GM21526 (cell line): ENCODE measurements around the gene MMP12.
"Not testable (repeated sequence)": the region's sequence is repeated elsewhere in the genome, so short reads cannot be mapped to it uniquely, and the experiment has no call there.

ENCODE experiments used
- ATAC-seq: cut with Tn5 transposase; IDR thresholded peaks from one replicate; pipeline ENCODE4 v1.9.1; 2021; ENCODE audit warnings: moderate library complexity; ENCODE audit not compliant: unreplicated experiment, low FRiP score

The MMP12 gene

DNA sequence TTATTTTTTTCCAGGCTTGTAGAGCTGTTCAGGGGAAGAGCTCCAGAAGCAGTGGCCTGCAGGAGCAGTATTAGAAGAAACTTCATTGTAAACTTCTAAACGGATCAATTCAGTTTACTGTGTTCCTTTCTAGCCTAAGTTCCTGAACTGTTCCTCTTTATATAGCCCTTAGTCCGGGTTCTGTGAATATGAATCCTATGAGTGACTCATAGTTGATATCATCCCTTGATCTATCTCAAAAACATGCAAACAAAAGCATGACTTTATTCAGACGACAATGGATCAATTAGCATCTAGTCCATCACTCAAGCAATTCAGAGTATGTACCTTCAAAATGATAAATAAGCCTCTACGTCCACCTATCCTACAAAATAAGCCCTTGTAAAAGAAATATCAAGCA is at the start of gene MMP12:
Gene MMP12, minus strand, starts transcription at position 131 of the 400 bp plus-strand sequence. Its CDS starts 45 bp downstream, at position 86.
- ATAC-seq: no peak

GRCh38 chr11:102921587-102922220 is 46.9 kb upstream of the MMP12 start:
- no peak for ATAC-seq

GRCh38 chr11:102920118-102920684 is 45.4 kb upstream of the MMP12 start:
- ATAC-seq: peak; percentile 79

GRCh38 chr11:102915044-102915375 is 40.2 kb upstream of the MMP12 start:
- no peak for ATAC-seq

- no peak for ATAC-seq
Observed at GRCh38 chr11:102914238-102915043, 39.7 kb upstream of the MMP12 start.

- no peak for ATAC-seq
Observed at GRCh38 chr11:102912482-102912830, 37.7 kb upstream of the MMP12 start.

GRCh38 chr11:102911758-102912481 is 37.1 kb upstream of the MMP12 start:
- ATAC-seq: no peak

GRCh38 chr11:102905848-102906247 is 31.1 kb upstream of the MMP12 start:
- not testable (repeated sequence) for ATAC-seq

DNA sequence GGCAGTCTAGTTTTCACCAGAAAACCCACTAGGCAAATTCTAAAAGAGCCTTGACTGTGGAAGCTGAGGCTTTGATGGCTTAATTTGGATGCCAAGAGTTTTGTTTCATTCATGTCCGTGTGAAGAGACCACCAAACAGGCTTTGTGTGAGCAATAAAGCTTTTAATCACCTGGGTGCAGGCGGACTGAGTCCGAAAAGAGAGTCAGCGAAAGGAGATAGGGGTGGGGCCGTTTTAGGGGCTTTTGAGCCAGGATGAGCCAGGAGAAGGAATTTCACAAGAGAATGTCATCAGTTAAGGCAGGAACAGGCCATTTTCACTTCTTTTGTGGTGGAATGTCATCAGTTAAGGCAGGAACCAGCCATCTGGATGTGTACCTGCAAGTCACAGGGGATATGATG is 29.1 kb upstream of the MMP12 start:
- not testable (repeated sequence) for ATAC-seq

- ATAC-seq: no peak
Observed at GRCh38 chr11:102900346-102900745, 25.6 kb upstream of the MMP12 start.

GRCh38 chr11:102891736-102892135 is 17.0 kb upstream of the MMP12 start:
- ATAC-seq: no peak

GRCh38 chr11:102886999-102887398 is 12.2 kb upstream of the MMP12 start:
- ATAC-seq: no peak

DNA sequence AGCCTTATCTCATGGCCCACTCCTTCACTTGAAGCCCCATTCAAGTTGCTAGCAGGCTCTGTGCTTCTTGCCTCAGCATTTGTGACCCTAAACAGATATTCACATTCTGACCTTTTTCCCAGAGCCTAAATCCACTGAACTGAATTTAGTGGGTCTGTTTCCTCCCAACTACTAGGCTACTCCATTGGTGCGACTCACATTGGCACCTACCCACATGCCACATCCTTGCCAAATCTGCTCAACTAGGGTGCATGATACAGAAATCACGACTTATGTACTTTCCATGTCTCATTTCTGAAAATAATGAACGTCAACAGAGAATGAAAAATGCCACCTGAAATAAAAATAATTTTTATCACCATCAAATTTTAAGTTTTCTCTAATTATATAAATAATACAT is 8.4 kb upstream of the MMP12 start:
- ATAC-seq: no peak

DNA sequence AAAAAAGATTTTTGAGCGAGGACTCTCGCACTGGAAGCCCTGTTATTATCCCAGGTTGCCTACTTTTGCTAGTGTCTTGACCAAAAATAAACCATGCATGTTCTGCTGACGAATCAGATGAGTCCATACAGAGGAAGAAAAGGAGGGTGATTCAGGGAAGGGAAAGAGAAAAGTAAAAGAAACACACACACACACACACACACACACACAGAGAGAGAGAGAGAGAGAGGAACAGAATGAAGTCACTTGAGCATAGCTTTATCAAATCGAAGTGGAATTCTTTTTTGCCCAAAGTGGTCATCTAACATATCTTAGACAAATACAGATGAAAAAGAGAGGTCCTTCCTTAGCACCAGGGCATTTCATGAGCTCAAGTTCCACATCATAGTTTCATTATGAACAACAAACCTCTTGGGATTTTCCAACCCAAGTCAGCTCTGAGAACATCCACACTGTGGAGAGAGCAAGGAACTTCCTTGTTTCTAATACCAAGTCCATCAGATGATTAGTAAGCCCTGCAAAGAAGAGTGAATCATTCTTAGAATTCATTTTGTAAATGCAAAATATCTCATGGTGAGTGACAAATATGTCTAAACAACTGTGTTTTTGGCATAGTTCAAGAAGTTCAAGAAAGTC is 7.7 kb upstream of the MMP12 start:
- ATAC-seq: no peak

DNA sequence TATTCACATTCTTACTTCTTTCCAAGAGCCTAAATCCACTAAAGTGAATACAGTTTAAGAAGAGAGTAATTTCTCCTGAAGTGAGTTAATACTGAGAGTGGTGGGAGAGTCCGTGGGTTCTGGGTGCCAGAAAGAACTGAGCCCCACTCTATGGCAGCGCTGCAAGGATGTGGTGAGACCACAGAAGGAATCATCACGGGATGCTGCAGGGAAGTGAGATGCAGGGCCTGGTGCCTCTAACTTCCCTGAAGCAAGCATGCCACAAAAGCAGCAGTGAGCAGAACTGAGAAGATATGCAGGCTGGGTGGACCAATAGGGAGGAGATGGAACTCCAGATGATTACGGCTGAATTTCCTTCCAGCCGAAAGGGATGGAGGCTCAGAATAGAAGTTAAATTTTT is 5.0 kb upstream of the MMP12 start:
- no peak for ATAC-seq

DNA sequence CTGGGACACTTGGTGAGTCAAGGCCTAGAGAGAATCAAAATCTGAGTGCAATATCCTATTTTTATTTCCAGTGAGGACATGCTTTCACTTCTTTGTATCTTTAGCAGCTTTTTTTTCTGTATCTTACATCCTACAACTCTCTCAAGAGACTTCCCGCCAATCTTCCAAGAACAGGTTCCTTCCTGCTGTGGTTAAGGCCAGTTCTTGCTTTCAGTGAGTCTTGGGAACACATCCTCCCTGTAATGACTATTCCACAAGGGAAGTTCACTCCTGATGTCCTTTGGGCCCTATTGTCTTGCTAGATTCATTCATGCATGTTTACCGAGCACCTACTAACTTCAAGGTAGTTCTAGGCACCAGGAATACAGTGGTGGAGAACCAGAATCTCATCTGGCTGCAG is 3.8 kb upstream of the MMP12 start:
- ATAC-seq: no peak

- ATAC-seq: not testable (repeated sequence)
Observed at GRCh38 chr11:102869354-102869964, 5.3 kb downstream of the MMP12 start.

DNA sequence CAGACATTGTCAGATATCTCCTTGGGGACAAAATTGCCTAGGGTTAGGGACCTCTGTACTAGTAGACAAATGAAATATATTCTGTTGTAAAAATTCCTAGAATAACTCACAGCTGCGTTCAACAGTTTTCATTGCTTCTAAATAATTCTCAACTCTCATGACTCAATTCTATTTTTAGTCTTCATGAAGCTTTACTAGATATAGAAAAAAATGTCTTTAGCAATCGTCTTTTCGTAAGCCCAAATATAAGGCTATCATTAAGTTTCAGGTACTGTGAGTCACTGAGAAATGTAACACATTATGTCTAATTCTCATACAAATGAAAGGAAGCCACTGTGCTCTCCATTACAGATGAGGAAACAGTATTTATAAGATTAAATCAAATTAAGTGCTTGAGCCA is 6.4 kb downstream of the MMP12 start:
- no peak for ATAC-seq

GRCh38 chr11:102864724-102865123 is 10.1 kb downstream of the MMP12 start:
- ATAC-seq: no peak

- no peak for ATAC-seq
Observed at GRCh38 chr11:102853956-102854355, 20.8 kb downstream of the MMP12 start.
